HepG2 (cell line): ENCODE results near the gene EOLA1. TPM values are rescaled to one million over a fixed set of nuclear protein-coding genes. Genes with fewer than 3 reads are reported as not detected.

Experiments used
- ATAD3A ChIP-seq: sonication (generic); formaldehyde crosslinking; IDR thresholded peaks from 2 replicates; pipeline ENCODE4 v1.4.0; 2020; ENCODE audit warnings: missing genetic modification reagents
- DPF2 ChIP-seq: sonication (generic); formaldehyde crosslinking; IDR thresholded peaks from 2 replicates; pipeline ENCODE4 v1.4.0; 2020; ENCODE audit warnings: mild to moderate bottlenecking, low read depth, missing genetic modification reagents, borderline replicate concordance
- HNRNPUL1 ChIP-seq: fragments of 200-400 bp; formaldehyde crosslinking; IDR thresholded peaks from 2 replicates; pipeline ENCODE4 v1.6.1; 2017; ENCODE audit warnings: low read depth, mild to moderate bottlenecking, low read length, moderate library complexity
- MAFF ChIP-seq: IDR thresholded peaks from 2 replicates; pipeline ENCODE4 v1.6.1; 2011; ENCODE audit warnings: low read depth, low read length, improper control_type of control experiment
- MAFK ChIP-seq, 2 experiments: IDR thresholded peaks in 1 of 2; conservative IDR thresholded peaks in 1 of 2; 2 replicates each; pipeline ENCODE4 v1.6.1; 2011; ENCODE audit warnings: improper control_type of control experiment in 2 of 2, low read length in 2 of 2
- NFKB2 ChIP-seq: sonication (generic); formaldehyde crosslinking; IDR thresholded peaks from 2 replicates; pipeline ENCODE4 v1.4.0; 2020; ENCODE audit warnings: missing genetic modification reagents, borderline replicate concordance
- NR2F2 ChIP-seq: IDR thresholded peaks from 2 replicates; pipeline ENCODE4 v1.6.1; 2012; ENCODE audit warnings: low read depth, inconsistent platforms, borderline replicate concordance
- RAD21 ChIP-seq: fragments of 450-650 bp; formaldehyde crosslinking; IDR thresholded peaks from 2 replicates; pipeline ENCODE4 v1.5.0; 2020; ENCODE audit warnings: mild to moderate bottlenecking
- SSRP1 ChIP-seq: IDR thresholded peaks from 2 replicates; pipeline ENCODE4 v1.6.1; 2016; ENCODE audit warnings: control low read depth
- STAT5B ChIP-seq: sonication (generic); formaldehyde crosslinking; IDR thresholded peaks from 2 replicates; pipeline ENCODE4 v1.4.0; 2020; ENCODE audit warnings: missing genetic modification reagents
- TCF7 ChIP-seq: sonication (generic); IDR thresholded peaks from 2 replicates; pipeline ENCODE4 v1.6.1; 2016; ENCODE audit warnings: antibody characterized with exemption, low read depth
- ZNF776 ChIP-seq: sonication (generic); formaldehyde crosslinking; IDR thresholded peaks from 2 replicates; pipeline ENCODE4 v1.4.0; 2020; ENCODE audit warnings: mild to moderate bottlenecking, missing genetic modification reagents
- ZSCAN22 ChIP-seq: sonication (generic); formaldehyde crosslinking; IDR thresholded peaks from 2 replicates; pipeline ENCODE4 v1.4.0; 2020; ENCODE audit warnings: mild to moderate bottlenecking, missing genetic modification reagents
- polyA plus RNA-seq, 8 experiments: library from polyadenylated mRNA; depleted of rRNA in 3 of 8; stranded (reverse) in 7 of 8; unstranded in 1 of 8; fragments of >200 nt; fragmentation: Illumina TruSeq in 4 of 8; extraction: Trizol in 4 of 8; gene quantifications; 2 replicates each; pipeline versions ENCODE4 v1.2.1 to v1.2.3, GENCODE V29; 2011 to 2016; ENCODE audit warnings: low read depth in 4 of 8, missing spikeins in 1 of 8, mixed read lengths in 1 of 8; ENCODE audit not compliant: insufficient read depth in 1 of 8
- total RNA-seq, 5 experiments: library from RNA; depleted of rRNA; stranded (reverse); fragments of >200 nt; fragmentation: Illumina TruSeq; extraction: Trizol; gene quantifications; 2 replicates each; pipeline ENCODE4 v1.2.3, GENCODE V29; 2016; ENCODE audit warnings: low read depth in 1 of 5
- TF ChIP-seq, protein P1 (sequence below): sonication (generic); formaldehyde crosslinking; IDR thresholded peaks from 2 replicates; pipeline ENCODE4 v1.5.0; 2020; ENCODE audit warnings: missing genetic modification reagents
- TF ChIP-seq, protein P2 (sequence below): sonication (generic); formaldehyde crosslinking; IDR thresholded peaks from 2 replicates; pipeline ENCODE4 v1.4.0; 2020; ENCODE audit warnings: low read depth, mild to moderate bottlenecking, missing genetic modification reagents
- TF ChIP-seq, protein P3 (sequence below): sonication (generic); formaldehyde crosslinking; IDR thresholded peaks from 2 replicates; pipeline ENCODE4 v1.4.0; 2020; ENCODE audit warnings: missing genetic modification reagents
- TF ChIP-seq, protein P4 (sequence below): IDR thresholded peaks from 2 replicates; pipeline ENCODE4 v1.6.1; 2016
- TF ChIP-seq, protein P5 (sequence below): sonication (generic); formaldehyde crosslinking; IDR thresholded peaks from 2 replicates; pipeline ENCODE4 v1.5.1; 2020; ENCODE audit warnings: missing genetic modification reagents, mild to moderate bottlenecking, borderline replicate concordance
- TF ChIP-seq, protein P6 (sequence below): sonication (generic); formaldehyde crosslinking; IDR thresholded peaks from 2 replicates; pipeline ENCODE4 v1.4.0; 2020; ENCODE audit warnings: missing genetic modification reagents
- TF ChIP-seq, protein P7 (sequence below): sonication (generic); formaldehyde crosslinking; IDR thresholded peaks from 2 replicates; pipeline ENCODE4 v1.4.0; 2020; ENCODE audit warnings: mild to moderate bottlenecking, missing genetic modification reagents

The EOLA1 gene
- total and polyA plus RNA-seq, 2 of the 13 experiments (the other 11 are each of a cell fraction or from before 2014, with no cell fraction given): 6.5 to 9.6 TPM

DNA sequence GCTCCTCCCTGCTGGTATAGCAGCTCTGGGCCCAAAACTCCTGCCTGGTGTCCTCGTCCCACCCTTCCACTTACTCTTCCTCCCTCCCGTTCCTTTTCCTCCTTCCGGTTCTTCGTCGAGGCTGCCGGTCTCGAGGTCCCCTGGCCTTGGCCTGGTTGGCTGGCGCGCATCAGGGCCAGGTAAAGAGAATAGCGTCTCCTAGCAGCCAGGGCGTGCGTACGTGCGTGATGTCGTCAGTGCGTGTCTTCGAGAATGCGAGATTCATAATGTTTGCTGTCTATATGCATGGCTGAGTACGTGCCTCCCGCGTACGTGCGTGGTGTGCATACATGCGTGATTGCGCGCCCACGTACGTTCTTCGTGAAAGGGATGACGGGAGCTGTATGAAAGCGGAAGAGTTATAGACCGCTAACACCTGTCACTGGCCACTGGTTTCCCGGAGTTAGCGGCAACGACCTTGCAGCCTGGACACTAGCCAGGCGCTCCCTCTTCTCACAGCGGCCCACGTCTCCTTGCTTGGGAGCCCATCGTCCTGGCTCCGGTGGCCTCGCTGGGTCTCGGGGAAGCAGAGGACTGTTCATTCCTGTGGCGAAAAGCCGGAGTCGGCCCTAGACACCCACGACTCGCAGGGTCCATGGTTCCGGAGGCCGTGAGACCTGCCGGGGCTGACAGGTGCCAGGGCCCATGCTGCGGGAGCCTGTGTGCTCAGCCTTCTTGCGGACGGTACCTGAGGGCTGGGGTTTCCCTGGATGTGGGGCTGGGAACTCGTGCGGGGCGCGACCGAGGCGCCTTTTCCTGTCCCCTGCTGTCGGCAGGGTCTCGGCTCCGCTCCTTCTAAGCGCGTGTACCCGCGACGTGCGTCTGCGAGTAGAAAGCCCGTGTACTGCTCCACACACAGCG is at the start of gene EOLA1 (continued):
- TF ChIP-seq, protein P1, sequence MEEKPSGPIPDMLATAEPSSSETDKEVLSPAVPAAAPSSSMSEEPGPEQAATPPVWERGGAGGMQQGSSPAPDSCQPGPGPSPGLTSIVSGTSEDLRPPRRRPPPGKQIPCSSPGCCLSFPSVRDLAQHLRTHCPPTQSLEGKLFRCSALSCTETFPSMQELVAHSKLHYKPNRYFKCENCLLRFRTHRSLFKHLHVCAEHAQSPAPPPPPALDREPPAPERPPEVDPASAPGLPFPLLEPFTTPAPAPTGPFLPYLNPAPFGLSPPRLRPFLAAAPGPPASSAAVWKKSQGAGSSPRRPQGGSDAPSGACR (CRISPR knock-in tag): no peak
- TF ChIP-seq, protein P2, sequence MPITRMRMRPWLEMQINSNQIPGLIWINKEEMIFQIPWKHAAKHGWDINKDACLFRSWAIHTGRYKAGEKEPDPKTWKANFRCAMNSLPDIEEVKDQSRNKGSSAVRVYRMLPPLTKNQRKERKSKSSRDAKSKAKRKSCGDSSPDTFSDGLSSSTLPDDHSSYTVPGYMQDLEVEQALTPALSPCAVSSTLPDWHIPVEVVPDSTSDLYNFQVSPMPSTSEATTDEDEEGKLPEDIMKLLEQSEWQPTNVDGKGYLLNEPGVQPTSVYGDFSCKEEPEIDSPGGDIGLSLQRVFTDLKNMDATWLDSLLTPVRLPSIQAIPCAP (CRISPR knock-in tag): no peak
- TF ChIP-seq, protein P3, sequence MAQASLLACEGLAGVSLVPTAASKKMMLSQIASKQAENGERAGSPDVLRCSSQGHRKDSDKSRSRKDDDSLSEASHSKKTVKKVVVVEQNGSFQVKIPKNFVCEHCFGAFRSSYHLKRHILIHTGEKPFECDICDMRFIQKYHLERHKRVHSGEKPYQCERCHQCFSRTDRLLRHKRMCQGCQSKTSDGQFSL (CRISPR knock-in tag): no peak
- TF ChIP-seq, protein P4, sequence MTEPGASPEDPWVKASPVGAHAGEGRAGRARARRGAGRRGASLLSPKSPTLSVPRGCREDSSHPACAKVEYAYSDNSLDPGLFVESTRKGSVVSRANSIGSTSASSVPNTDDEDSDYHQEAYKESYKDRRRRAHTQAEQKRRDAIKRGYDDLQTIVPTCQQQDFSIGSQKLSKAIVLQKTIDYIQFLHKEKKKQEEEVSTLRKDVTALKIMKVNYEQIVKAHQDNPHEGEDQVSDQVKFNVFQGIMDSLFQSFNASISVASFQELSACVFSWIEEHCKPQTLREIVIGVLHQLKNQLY: no peak
- no peak for TF ChIP-seq MAFK (conservative IDR thresholded peaks at IDR 0.05 in 1 of 2, IDR thresholded peaks at IDR 0.05 in 1 of 2; ENCODE audit: low read length in 2 of 2)
- TF ChIP-seq MAFF: no peak
- no peak for TF ChIP-seq DPF2
- no peak for TF ChIP-seq ATAD3A (CRISPR knock-in tag)
- TF ChIP-seq, protein P5, sequence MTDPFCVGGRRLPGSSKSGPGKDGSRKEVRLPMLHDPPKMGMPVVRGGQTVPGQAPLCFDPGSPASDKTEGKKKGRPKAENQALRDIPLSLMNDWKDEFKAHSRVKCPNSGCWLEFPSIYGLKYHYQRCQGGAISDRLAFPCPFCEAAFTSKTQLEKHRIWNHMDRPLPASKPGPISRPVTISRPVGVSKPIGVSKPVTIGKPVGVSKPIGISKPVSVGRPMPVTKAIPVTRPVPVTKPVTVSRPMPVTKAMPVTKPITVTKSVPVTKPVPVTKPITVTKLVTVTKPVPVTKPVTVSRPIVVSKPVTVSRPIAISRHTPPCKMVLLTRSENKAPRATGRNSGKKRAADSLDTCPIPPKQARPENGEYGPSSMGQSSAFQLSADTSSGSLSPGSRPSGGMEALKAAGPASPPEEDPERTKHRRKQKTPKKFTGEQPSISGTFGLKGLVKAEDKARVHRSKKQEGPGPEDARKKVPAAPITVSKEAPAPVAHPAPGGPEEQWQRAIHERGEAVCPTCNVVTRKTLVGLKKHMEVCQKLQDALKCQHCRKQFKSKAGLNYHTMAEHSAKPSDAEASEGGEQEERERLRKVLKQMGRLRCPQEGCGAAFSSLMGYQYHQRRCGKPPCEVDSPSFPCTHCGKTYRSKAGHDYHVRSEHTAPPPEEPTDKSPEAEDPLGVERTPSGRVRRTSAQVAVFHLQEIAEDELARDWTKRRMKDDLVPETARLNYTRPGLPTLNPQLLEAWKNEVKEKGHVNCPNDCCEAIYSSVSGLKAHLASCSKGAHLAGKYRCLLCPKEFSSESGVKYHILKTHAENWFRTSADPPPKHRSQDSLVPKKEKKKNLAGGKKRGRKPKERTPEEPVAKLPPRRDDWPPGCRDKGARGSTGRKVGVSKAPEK: no peak
- no peak for TF ChIP-seq RAD21
- no peak for TF ChIP-seq NFKB2
- no peak for TF ChIP-seq HNRNPUL1
- TF ChIP-seq ZNF776 (CRISPR knock-in tag): no peak
- TF ChIP-seq TCF7: no peak
- no peak for TF ChIP-seq SSRP1
- TF ChIP-seq STAT5B (CRISPR knock-in tag): no peak
- TF ChIP-seq, protein P6, sequence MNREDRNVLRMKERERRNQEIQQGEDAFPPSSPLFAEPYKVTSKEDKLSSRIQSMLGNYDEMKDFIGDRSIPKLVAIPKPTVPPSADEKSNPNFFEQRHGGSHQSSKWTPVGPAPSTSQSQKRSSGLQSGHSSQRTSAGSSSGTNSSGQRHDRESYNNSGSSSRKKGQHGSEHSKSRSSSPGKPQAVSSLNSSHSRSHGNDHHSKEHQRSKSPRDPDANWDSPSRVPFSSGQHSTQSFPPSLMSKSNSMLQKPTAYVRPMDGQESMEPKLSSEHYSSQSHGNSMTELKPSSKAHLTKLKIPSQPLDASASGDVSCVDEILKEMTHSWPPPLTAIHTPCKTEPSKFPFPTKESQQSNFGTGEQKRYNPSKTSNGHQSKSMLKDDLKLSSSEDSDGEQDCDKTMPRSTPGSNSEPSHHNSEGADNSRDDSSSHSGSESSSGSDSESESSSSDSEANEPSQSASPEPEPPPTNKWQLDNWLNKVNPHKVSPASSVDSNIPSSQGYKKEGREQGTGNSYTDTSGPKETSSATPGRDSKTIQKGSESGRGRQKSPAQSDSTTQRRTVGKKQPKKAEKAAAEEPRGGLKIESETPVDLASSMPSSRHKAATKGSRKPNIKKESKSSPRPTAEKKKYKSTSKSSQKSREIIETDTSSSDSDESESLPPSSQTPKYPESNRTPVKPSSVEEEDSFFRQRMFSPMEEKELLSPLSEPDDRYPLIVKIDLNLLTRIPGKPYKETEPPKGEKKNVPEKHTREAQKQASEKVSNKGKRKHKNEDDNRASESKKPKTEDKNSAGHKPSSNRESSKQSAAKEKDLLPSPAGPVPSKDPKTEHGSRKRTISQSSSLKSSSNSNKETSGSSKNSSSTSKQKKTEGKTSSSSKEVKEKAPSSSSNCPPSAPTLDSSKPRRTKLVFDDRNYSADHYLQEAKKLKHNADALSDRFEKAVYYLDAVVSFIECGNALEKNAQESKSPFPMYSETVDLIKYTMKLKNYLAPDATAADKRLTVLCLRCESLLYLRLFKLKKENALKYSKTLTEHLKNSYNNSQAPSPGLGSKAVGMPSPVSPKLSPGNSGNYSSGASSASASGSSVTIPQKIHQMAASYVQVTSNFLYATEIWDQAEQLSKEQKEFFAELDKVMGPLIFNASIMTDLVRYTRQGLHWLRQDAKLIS (CRISPR knock-in tag): no peak
- TF ChIP-seq, protein P7, sequence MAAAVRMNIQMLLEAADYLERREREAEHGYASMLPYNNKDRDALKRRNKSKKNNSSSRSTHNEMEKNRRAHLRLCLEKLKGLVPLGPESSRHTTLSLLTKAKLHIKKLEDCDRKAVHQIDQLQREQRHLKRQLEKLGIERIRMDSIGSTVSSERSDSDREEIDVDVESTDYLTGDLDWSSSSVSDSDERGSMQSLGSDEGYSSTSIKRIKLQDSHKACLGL (CRISPR knock-in tag): no peak
- no peak for TF ChIP-seq NR2F2
- TF ChIP-seq ZSCAN22 (CRISPR knock-in tag): no peak
